Measurements from ENCODE around the gene METTL1. TPM values are rescaled to one million over a fixed set of nuclear protein-coding genes. Genes with fewer than 3 reads are reported as not detected.

Gene METTL1
- total and polyA plus RNA-seq, 4 donors, result 2.8 to 11.2 (median 7.1) TPM

DNA sequence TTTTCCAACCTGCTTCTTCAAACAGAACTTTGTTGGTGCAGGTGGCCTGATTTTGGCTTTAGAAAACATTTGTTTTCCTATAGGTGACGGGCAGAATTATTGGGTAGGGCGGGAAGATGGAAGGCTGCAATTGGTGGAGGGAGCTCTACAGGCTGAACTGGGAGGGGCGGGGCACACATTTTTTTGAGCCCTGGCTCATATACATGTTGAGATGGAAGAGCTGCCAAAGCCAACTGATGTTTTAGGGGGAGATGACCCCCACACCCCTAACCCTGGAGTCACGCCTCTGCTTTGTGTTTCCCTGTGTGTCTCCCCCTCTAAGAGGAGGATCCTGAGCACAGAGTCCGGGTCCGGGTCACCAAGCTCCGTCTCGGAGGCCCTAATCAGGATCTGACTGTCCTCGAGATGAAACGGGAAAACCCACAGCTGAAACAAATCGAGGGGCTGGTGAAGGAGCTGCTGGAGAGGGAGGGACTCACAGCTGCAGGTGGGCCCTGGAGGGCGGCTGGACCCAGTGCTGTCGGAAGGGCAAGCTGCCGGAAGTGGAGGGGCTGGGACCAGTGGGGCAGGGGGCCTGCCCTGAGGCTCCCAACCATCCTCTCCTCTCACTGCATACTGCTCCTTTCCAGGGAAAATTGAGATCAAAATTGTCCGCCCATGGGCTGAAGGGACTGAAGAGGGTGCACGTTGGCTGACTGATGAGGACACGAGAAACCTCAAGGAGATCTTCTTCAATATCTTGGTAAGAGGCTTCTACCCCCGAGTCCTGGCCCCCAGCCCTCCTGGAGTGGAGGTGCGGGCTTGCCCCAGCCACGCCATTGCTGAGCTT is 51.9 kb downstream of the METTL1 start:
- Histone ChIP-seq H3K9me3 (ENCODE audit: control insufficient read depth in 4 of 4, low read length in 3 of 4) (no peaks in the 10 kb centered on the region), H3K27ac (ENCODE audit: low read depth in 1 of 2, low read length in 2 of 2) (no peak overlapping the region), H3K27me3 (ENCODE audit: control insufficient read depth in 4 of 4, insufficient read depth in 4 of 4, low read length in 3 of 4) (no peaks in the 10 kb centered on the region), H3K36me3 (ENCODE audit: control insufficient read depth in 4 of 4, insufficient read depth in 3 of 4, low read depth in 1 of 4, low read length in 3 of 4) (peaks cover 14 to 60% (median 52%) of the 10 kb centered on the region in 4 donors), H3K9ac (ENCODE audit: low read depth in 1 of 2, low read length in 2 of 2) (no peak overlapping the region), H3K4me1 (ENCODE audit: control insufficient read depth in 4 of 4, insufficient read depth in 4 of 4, low read length in 3 of 4) (no peaks in the 10 kb centered on the region), H3K4me3 (ENCODE audit: low read depth in 1 of 3, low read length in 3 of 3) (no peak overlapping the region)
- 96% methylated on average over 20 of the region's 20 CpGs for WGBS
- no peak for TF ChIP-seq JUND (IDR thresholded peaks at IDR 0.05)
- no peak for TF ChIP-seq GABPA (IDR thresholded peaks at IDR 0.05 in 1 of 2, conservative IDR thresholded peaks at IDR 0.05 in 1 of 2)
- TF ChIP-seq SP1 (IDR thresholded peaks at IDR 0.05), result no peak
- TF ChIP-seq NR2F2 (IDR thresholded peaks at IDR 0.05), result no peak
- TF ChIP-seq HNF4G (IDR thresholded peaks at IDR 0.05), result no peak
- TF ChIP-seq, protein P1, sequence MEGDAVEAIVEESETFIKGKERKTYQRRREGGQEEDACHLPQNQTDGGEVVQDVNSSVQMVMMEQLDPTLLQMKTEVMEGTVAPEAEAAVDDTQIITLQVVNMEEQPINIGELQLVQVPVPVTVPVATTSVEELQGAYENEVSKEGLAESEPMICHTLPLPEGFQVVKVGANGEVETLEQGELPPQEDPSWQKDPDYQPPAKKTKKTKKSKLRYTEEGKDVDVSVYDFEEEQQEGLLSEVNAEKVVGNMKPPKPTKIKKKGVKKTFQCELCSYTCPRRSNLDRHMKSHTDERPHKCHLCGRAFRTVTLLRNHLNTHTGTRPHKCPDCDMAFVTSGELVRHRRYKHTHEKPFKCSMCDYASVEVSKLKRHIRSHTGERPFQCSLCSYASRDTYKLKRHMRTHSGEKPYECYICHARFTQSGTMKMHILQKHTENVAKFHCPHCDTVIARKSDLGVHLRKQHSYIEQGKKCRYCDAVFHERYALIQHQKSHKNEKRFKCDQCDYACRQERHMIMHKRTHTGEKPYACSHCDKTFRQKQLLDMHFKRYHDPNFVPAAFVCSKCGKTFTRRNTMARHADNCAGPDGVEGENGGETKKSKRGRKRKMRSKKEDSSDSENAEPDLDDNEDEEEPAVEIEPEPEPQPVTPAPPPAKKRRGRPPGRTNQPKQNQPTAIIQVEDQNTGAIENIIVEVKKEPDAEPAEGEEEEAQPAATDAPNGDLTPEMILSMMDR (IDR thresholded peaks at IDR 0.05; ENCODE audit: low read depth, low read length, missing input control), result no peak
- no peak for TF ChIP-seq FOXA1 (IDR thresholded peaks at IDR 0.05)
- no peak for TF ChIP-seq EGR1 (IDR thresholded peaks at IDR 0.05; ENCODE audit: low read depth in 2 of 2)
- no peak for TF ChIP-seq YY1 (IDR thresholded peaks at IDR 0.05)
- no peak for TF ChIP-seq TAF1 (conservative IDR thresholded peaks at IDR 0.05)
- TF ChIP-seq FOXA2 (IDR thresholded peaks at IDR 0.05), result no peak
- TF ChIP-seq, protein P2, sequence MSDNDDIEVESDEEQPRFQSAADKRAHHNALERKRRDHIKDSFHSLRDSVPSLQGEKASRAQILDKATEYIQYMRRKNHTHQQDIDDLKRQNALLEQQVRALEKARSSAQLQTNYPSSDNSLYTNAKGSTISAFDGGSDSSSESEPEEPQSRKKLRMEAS (IDR thresholded peaks at IDR 0.05), result no peak
- no peak for DNase-seq (ENCODE audit: low spot score)

GRCh38 chr12:57718641-57719528 is 53.0 kb downstream of the METTL1 start:
- Histone ChIP-seq H3K36me3 (ENCODE audit: control insufficient read depth in 4 of 4, insufficient read depth in 3 of 4, low read depth in 1 of 4, low read length in 3 of 4) (peaks cover 14 to 64% (median 52%) of the 10 kb centered on the region in 4 donors), H3K27me3 (ENCODE audit: control insufficient read depth in 4 of 4, insufficient read depth in 4 of 4, low read length in 3 of 4) (no peaks in the 10 kb centered on the region), H3K27ac (ENCODE audit: low read depth in 1 of 2, low read length in 2 of 2) (no peak overlapping the region), H3K4me3 (ENCODE audit: low read depth in 1 of 3, low read length in 3 of 3) (no peak overlapping the region), H3K9me3 (ENCODE audit: control insufficient read depth in 4 of 4, low read length in 3 of 4) (no peaks in the 10 kb centered on the region), H3K9ac (ENCODE audit: low read depth in 1 of 2, low read length in 2 of 2) (no peak overlapping the region), H3K4me1 (ENCODE audit: control insufficient read depth in 4 of 4, insufficient read depth in 4 of 4, low read length in 3 of 4) (no peaks in the 10 kb centered on the region)
- 97% methylated on average over 15 of the region's 15 CpGs for WGBS
- DNase-seq (ENCODE audit: low spot score), result no peak
- TF ChIP-seq JUND (IDR thresholded peaks at IDR 0.05), result no peak
- no peak for TF ChIP-seq HNF4G (IDR thresholded peaks at IDR 0.05)
- no peak for TF ChIP-seq EGR1 (IDR thresholded peaks at IDR 0.05; ENCODE audit: low read depth in 2 of 2)
- no peak for TF ChIP-seq TAF1 (conservative IDR thresholded peaks at IDR 0.05)
- TF ChIP-seq, protein P2 (IDR thresholded peaks at IDR 0.05), result no peak
- TF ChIP-seq HNF4A (conservative IDR thresholded peaks at IDR 0.05), result no peak
- TF ChIP-seq NR2F2 (IDR thresholded peaks at IDR 0.05), result no peak
- TF ChIP-seq, protein P1 (IDR thresholded peaks at IDR 0.05; ENCODE audit: low read depth, low read length, missing input control), result no peak
- TF ChIP-seq GABPA (IDR thresholded peaks at IDR 0.05 in 1 of 2, conservative IDR thresholded peaks at IDR 0.05 in 1 of 2), result no peak
- no peak for TF ChIP-seq RAD21 (IDR thresholded peaks at IDR 0.05)
- TF ChIP-seq REST (IDR thresholded peaks at IDR 0.05), result no peak
- TF ChIP-seq FOXA1 (IDR thresholded peaks at IDR 0.05), result no peak
- no peak for TF ChIP-seq YY1 (IDR thresholded peaks at IDR 0.05)
- TF ChIP-seq RXRA (IDR thresholded peaks at IDR 0.05), result no peak
- TF ChIP-seq ZBTB33 (IDR thresholded peaks at IDR 0.05), result no peak
- TF ChIP-seq FOXA2 (IDR thresholded peaks at IDR 0.05), result no peak
- TF ChIP-seq, protein P3, sequence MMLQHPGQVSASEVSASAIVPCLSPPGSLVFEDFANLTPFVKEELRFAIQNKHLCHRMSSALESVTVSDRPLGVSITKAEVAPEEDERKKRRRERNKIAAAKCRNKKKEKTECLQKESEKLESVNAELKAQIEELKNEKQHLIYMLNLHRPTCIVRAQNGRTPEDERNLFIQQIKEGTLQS (IDR thresholded peaks at IDR 0.05), result no peak
